Measurements from ENCODE around the gene NHP2. TPM values are rescaled to one million over a fixed set of nuclear protein-coding genes. Genes with fewer than 3 reads are reported as not detected.
A peak's percentile ranks its signal among the peaks of the same experiment; 100 is the strongest.

Gene NHP2
- polyA plus RNA-seq, 3 donors = 68.9 to 139 (median 108) TPM

DNA sequence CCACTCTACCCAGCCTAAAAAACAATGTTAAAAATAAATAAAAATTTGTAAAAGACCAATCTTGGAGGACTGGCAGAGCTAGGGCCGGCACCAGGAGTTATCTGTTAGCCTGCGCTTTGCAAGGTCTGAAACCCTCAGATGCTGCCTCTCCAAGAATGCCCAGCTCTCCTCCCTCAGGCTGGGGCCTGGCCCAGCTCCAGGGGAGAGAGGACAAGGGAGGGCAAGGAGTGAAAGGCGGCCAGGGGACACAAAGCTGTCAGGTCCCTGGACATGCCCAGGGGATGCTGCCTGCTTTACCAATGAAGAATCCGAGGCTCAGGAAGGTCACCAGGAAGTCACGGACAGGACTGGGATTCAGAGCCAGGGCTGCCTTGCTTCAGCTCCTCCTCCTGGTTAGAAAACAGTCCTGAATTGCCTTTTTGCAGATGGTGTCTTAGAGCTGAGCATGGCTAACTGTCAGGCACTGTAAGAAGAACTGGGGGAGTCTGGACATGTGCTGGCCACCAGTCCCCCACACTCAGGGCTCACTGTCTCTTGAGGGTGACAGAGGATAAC lies 45.9 kb downstream of the NHP2 start:
- Histone ChIP-seq H3K79me2 (ENCODE audit: insufficient read depth, low read length) (no peaks in the 10 kb centered on the region), H2AFZ (ENCODE audit: insufficient read depth, low read depth, low read length, poor library complexity, severe bottlenecking) (no peak overlapping the region), H4K20me1 (ENCODE audit: insufficient read depth, low read length) (no peaks in the 10 kb centered on the region), H3K4me3 (replicated peaks in 1 of 3; ENCODE audit: low read depth in 2 of 3, low read length in 3 of 3) (no peak overlapping the region), H3K9me3 (replicated peaks in 1 of 2; ENCODE audit: control insufficient read depth in 1 of 2, insufficient read depth in 1 of 2, low read length in 2 of 2) (peaks cover 3 to 6% of the 10 kb centered on the region in 2 donors), H3K4me1 (ENCODE audit: control insufficient read depth in 1 of 2, insufficient read depth in 2 of 2, low read length in 2 of 2) (peaks cover 12 to 14% of the 10 kb centered on the region in 2 donors), H3K27ac (ENCODE audit: low read depth in 1 of 2, low read length in 2 of 2) (no peak overlapping the region), H3K9ac (ENCODE audit: insufficient read depth, low read length, poor library complexity, severe bottlenecking) (no peak overlapping the region), H3K4me2 (replicated peaks; ENCODE audit: extremely low read depth, low read length, poor library complexity, severe bottlenecking) (no peak overlapping the region), H3K27me3 (ENCODE audit: control insufficient read depth in 2 of 2, insufficient read depth in 2 of 2, low read length in 2 of 2) (peaks cover 16 to 50% of the 10 kb centered on the region in 2 donors), H3K36me3 (replicated peaks in 1 of 2; ENCODE audit: control insufficient read depth in 1 of 2, insufficient read depth in 2 of 2, low read length in 2 of 2) (no peaks in the 10 kb centered on the region)
- peaks cover 0 to 11% (median 6%) of the 10 kb centered on the region in 7 donors for H3K9me3 Mint-ChIP-seq
- no peak overlapping the region for H3K27ac Mint-ChIP-seq
- TF ChIP-seq, protein P1, sequence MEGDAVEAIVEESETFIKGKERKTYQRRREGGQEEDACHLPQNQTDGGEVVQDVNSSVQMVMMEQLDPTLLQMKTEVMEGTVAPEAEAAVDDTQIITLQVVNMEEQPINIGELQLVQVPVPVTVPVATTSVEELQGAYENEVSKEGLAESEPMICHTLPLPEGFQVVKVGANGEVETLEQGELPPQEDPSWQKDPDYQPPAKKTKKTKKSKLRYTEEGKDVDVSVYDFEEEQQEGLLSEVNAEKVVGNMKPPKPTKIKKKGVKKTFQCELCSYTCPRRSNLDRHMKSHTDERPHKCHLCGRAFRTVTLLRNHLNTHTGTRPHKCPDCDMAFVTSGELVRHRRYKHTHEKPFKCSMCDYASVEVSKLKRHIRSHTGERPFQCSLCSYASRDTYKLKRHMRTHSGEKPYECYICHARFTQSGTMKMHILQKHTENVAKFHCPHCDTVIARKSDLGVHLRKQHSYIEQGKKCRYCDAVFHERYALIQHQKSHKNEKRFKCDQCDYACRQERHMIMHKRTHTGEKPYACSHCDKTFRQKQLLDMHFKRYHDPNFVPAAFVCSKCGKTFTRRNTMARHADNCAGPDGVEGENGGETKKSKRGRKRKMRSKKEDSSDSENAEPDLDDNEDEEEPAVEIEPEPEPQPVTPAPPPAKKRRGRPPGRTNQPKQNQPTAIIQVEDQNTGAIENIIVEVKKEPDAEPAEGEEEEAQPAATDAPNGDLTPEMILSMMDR (IDR thresholded peaks at IDR 0.05) = no peak
- H3K4me3 Mint-ChIP-seq = peak overlapping the region in 1 of 2 donors; percentile 69
- intact Hi-C loops (cut with micrococcal nuclease) = no loop called here
- 100% methylated on average over 4 of the region's 5 CpGs for WGBS (ENCODE audit: insufficient coverage)
- DNase-seq = no peak
- peaks cover 18% of the 10 kb centered on the region for H3K4me1 Mint-ChIP-seq
- peaks cover 41 to 69% (median 48%) of the 10 kb centered on the region in 3 donors for H3K27me3 Mint-ChIP-seq (ENCODE audit: low read depth in 3 of 3)
- no peaks in the 10 kb centered on the region for H3K36me3 Mint-ChIP-seq

- Histone ChIP-seq H3K4me2 (replicated peaks; ENCODE audit: extremely low read depth, low read length, poor library complexity, severe bottlenecking) (no peak overlapping the region), H2AFZ (ENCODE audit: insufficient read depth, low read depth, low read length, poor library complexity, severe bottlenecking) (no peak overlapping the region), H3K4me1 (ENCODE audit: control insufficient read depth in 1 of 2, insufficient read depth in 2 of 2, low read length in 2 of 2) (peaks cover 12 to 14% of the 10 kb centered on the region in 2 donors), H3K4me3 (replicated peaks in 1 of 3; ENCODE audit: low read depth in 2 of 3, low read length in 3 of 3) (no peak overlapping the region), H3K36me3 (replicated peaks in 1 of 2; ENCODE audit: control insufficient read depth in 1 of 2, insufficient read depth in 2 of 2, low read length in 2 of 2) (no peaks in the 10 kb centered on the region), H3K9ac (ENCODE audit: insufficient read depth, low read length, poor library complexity, severe bottlenecking) (no peak overlapping the region), H3K27ac (ENCODE audit: low read depth in 1 of 2, low read length in 2 of 2) (no peak overlapping the region), H3K27me3 (ENCODE audit: control insufficient read depth in 2 of 2, insufficient read depth in 2 of 2, low read length in 2 of 2) (peaks cover 4 to 38% of the 10 kb centered on the region in 2 donors), H4K20me1 (ENCODE audit: insufficient read depth, low read length) (no peaks in the 10 kb centered on the region), H3K9me3 (replicated peaks in 1 of 2; ENCODE audit: control insufficient read depth in 1 of 2, insufficient read depth in 1 of 2, low read length in 2 of 2) (peaks cover 0 to 3% of the 10 kb centered on the region in 2 donors), H3K79me2 (ENCODE audit: insufficient read depth, low read length) (no peaks in the 10 kb centered on the region)
- Mint-ChIP-seq H3K27me3 (ENCODE audit: low read depth in 3 of 3) (peaks cover 30 to 58% (median 38%) of the 10 kb centered on the region in 3 donors), H3K9me3 (peaks cover 0 to 8% (median 8%) of the 10 kb centered on the region in 7 donors), H3K36me3 (no peaks in the 10 kb centered on the region), H3K27ac (no peak overlapping the region), H3K4me3 (peak overlapping the region in 1 of 2 donors; percentile 30), H3K4me1 (peaks cover 16% of the 10 kb centered on the region)
- intact Hi-C loops (cut with micrococcal nuclease) = no loop called here
- TF ChIP-seq, protein P1 (IDR thresholded peaks at IDR 0.05) = no peak
- WGBS (ENCODE audit: insufficient coverage) = 91% methylated on average over 9 of the region's 13 CpGs
- DNase-seq = no peak
These were observed 47.0 kb downstream of the NHP2 start for GRCh38 chr5:178106556-178107239.

Measured in CD14-positive monocyte (primary cell).